Right cardiac atrium (tissue), 5 donors: ENCODE measurements around the gene C9orf153. TPM values are rescaled to one million over a fixed set of nuclear protein-coding genes. Genes with fewer than 3 reads are reported as not detected.
"Not testable (repeated sequence)": the region's sequence is repeated elsewhere in the genome, so short reads cannot be mapped to it uniquely, and the experiment has no call there.

Source experiments
- ATAC-seq, 2 donors: fragments of 200-7000 bp; cut with Tn5 transposase; one replicate each; pipeline versions ENCODE4 v1.8.0 to v1.9.1; 2020; ENCODE audit warnings: moderate library complexity in 2 of 2, mild to moderate bottlenecking in 1 of 2
- DNase-seq, 3 donors: peaks; one replicate each; pipeline ENCODE4 v3.0.0-alpha.2; 2020
- H3K27ac ChIP-seq: one replicate; pipeline ENCODE4 v1.5.1; 2013; ENCODE audit warnings: mild to moderate bottlenecking, low read length, control low read depth, moderate library complexity
- H3K27me3 ChIP-seq: one replicate; pipeline ENCODE4 v1.6.1; 2013; ENCODE audit not compliant: control insufficient read depth, insufficient read depth
- H3K4me1 ChIP-seq: one replicate; pipeline ENCODE4 v1.6.1; 2013; ENCODE audit warnings: low read length; ENCODE audit not compliant: control insufficient read depth, insufficient read depth
- H3K4me3 ChIP-seq: one replicate; pipeline ENCODE4 v1.5.1; 2013; ENCODE audit warnings: low read length, control low read depth
- H3K9me3 ChIP-seq: one replicate; pipeline ENCODE4 v1.6.1; 2013; ENCODE audit warnings: low read length; ENCODE audit not compliant: control insufficient read depth
- WGBS: extraction: QIAGEN DNeasy Blood & Tissue Kit; methylation state at CpG from one replicate; pipeline ENCODE4 v1.1.7; 2013; 5-methylcytosine and 5-hydroxymethylcytosine counted together
- intact Hi-C, 4 donors: fragments of 100-400 bp; cut with DNase I; formaldehyde crosslinking; loops; one replicate each; pipeline versions ENCODE4 v1.11.0 to v1.14.0; 2022 to 2023
- long read RNA-seq, 4 donors: library from polyadenylated mRNA; unstranded; transcript quantifications; one replicate each; pipeline ENCODE4 v2.0.0, GENCODE V29; 2020 to 2021
- polyA plus RNA-seq: library from polyadenylated mRNA; stranded (reverse); fragments of 200-250 nt; gene quantifications from one replicate; pipeline ENCODE4 v1.2.3, GENCODE V29; 2013
- total RNA-seq, 4 donors: library from RNA; stranded (reverse); fragmentation: NEBNext Ultra II Directional; extraction: Animal tissue kit (Norgen Biotek cat#: 25700); gene quantifications; one replicate each; pipeline ENCODE4 v1.2.1, GENCODE V29; 2021
- donor health status: healthy with polysubstance abuse.
- donor health status: DM: no; HTN: yes; CAD: no.
- donor health status: DM: no; HTN: no; CAD: no.
- donor health status: DM: no; HTN: yes; CAD: no; lungs with severe emphysema.
- donor health status: DM: yes; HTN: yes; CAD: no.

Gene C9orf153
- under 1 TPM in 3 of 4 donors, not detected in 1; 0.26 to 0.53 (median 0.35) TPM for total RNA-seq
- 0.18 TPM for polyA plus RNA-seq
- long read RNA-seq, donor 1 = 0 reads
- long read RNA-seq, donor 2 = 0 reads
- long read RNA-seq, donor 3 = 0 reads
- long read RNA-seq, donor 4 = 0 reads

DNA sequence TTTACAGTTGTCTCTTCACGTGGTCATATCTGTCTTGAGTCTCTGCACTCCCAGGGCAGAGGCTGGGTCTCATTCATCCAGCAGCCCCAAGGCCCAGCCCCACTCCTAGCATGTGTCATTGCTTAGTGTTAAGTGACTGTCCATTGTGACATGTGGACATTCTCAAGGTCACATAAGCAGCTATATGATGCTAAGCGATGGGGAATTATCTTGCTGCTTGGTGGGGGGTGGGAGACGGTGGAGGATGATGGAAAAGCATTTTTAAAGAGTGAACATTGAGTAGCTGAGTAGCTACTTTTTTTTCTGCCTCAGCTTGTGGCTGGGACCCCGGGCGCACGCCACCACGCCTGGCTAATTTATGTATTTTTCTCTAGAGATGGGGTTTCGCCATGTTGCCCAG is at the start of gene C9orf153:
Gene C9orf153, minus strand, starts transcription at position 101 of the 400 bp plus-strand sequence. CDS start 30,054 bp downstream, outside the sequence.
- 84% methylated on average over 8 of the region's 8 CpGs for WGBS
- H3K27me3 ChIP-seq = no peaks in the 10 kb centered on the region

GRCh38 chr9:86308687-86309086 is 49.2 kb upstream of the C9orf153 start:
- Histone ChIP-seq H3K4me3 (no peak overlapping the region), H3K27me3 (no peaks in the 10 kb centered on the region), H3K4me1 (no peaks in the 10 kb centered on the region), H3K9me3 (no peaks in the 10 kb centered on the region), H3K27ac (no peak overlapping the region)
- intact Hi-C loops = no loop called here
- no peak for ATAC-seq
- WGBS = 63% methylated on average over 1 of the region's 1 CpG
- no peak for DNase-seq

More for the DNA sequence above, at the start of gene C9orf153:
- peaks cover 4% of the 10 kb centered on the region for H3K4me1 ChIP-seq
- ATAC-seq = no peak
- no peak within 1 kb of the TSS for H3K27ac ChIP-seq
- no peaks in the 10 kb centered on the region for H3K9me3 ChIP-seq
- DNase-seq = no peak
- H3K4me3 ChIP-seq = no peak within 1 kb of the TSS
- intact Hi-C loops = no loop called here

DNA sequence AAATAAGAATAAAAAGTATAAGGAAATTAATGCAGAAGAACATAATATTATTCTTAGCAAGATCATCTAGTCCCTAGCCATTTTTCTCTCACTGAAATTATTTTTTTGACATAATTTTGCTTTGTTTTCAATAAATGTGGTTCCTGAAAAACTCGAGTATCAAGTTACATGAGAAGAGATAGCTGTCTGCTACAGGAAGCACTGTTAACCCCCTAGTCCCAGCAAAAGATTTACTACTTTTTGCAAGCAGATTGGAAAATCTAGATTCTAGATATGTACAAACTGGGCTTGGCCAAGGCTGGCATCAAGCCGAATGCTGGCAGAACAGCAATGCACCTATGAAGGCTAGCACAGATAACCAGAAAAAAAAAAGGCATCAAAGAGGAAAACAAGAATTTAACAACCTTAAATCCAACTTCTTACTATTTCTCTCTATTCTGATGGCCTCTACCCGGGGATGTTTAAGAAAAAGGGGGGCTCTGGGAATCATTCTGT is 44.8 kb upstream of the C9orf153 start:
- Histone ChIP-seq H3K27me3 (no peaks in the 10 kb centered on the region), H3K27ac (no peak overlapping the region), H3K9me3 (no peaks in the 10 kb centered on the region), H3K4me3 (no peak overlapping the region), H3K4me1 (no peaks in the 10 kb centered on the region)
- intact Hi-C loops = no loop called here
- no peak for DNase-seq
- no peak for ATAC-seq
- 42% methylated on average over 3 of the region's 3 CpGs for WGBS

DNA sequence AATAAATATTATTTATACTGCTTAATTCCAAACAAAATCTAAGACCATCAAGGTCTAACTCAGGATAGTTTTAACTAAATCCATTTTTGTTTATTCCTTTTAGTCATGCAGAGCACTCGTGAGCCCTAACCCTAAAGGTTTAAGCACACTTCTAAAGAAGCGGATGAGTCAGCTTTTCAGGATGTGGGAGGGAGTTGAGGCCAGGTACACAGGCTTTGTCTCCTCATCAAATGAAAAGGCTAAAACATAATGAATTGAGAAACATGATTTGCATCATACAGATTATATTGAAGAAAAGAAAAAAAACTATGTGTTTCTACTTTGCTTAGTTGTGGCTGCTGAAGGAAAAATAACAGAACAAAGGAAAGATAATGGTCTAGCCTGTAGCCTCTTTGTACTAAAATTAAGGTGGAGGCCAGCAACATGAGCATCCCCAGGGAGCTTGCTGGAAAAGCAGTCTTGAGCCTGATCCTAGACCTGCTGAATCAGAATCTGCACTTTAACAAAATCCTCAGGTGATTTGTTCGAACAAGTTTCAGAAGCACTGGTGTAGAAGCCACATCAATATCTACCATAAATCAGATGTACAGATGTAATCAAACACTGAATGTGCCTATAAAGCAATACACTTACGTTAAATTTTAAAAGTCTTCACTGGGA is 44.0 kb upstream of the C9orf153 start:
- H3K27ac ChIP-seq = no peak overlapping the region
- WGBS = 78% methylated on average over 4 of the region's 4 CpGs

GRCh38 chr9:86301686-86302085 is 42.2 kb upstream of the C9orf153 start:
- Histone ChIP-seq H3K27me3 (no peaks in the 10 kb centered on the region), H3K4me1 (no peaks in the 10 kb centered on the region), H3K4me3 (no peak overlapping the region), H3K27ac (no peak overlapping the region), H3K9me3 (no peaks in the 10 kb centered on the region)
- DNase-seq = no peak
- no peak for ATAC-seq
- WGBS = 29% methylated on average over 1 of the region's 1 CpG
- intact Hi-C loops = no loop called here

More for the DNA sequence above, 44.0 kb upstream of the C9orf153 start:
- ATAC-seq (no peak), DNase-seq (no peak)
- intact Hi-C loops = no loop called here
- no peak overlapping the region for H3K4me3 ChIP-seq
- H3K4me1 ChIP-seq = no peaks in the 10 kb centered on the region
- H3K27me3 ChIP-seq = no peaks in the 10 kb centered on the region
- H3K9me3 ChIP-seq = no peaks in the 10 kb centered on the region

DNA sequence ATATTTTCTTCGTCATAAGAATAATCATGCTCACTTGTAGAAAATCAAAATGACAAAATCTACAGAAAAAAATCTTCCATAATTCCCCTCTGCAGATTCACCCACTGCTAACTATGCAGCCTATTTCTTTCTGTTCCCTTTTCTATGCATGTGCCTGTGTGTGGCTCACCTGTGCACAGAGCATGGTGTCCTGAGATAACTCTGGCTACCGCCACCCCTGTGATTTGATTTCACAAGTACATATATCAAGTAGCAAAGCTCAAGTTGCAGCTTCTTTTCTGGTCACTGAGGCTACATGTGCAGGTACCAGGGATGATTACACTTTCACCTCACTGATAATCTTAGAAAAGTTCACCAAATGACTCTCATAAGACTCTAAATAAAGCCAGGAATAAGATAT is 41.2 kb upstream of the C9orf153 start:
- no peak for ATAC-seq

DNA sequence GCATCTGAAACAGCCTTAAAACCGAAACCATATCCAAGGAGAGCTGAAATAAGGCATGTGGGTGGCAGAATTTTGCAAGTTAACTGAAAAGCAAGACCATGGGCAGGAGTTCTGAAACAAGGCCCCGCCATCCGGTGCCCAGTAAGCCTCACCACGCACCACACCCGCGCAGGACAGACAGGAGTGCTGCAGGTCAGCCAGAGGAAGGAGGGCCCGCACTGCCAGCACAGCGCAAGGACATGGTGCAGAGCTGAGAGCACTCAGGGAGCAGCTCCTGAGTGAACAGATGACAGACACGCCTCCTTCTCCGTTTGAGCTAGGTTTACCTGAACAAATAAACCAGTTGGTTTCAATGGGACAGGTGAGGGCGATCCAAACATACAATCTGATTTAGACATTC is 39.4 kb upstream of the C9orf153 start:
- Histone ChIP-seq H3K27me3 (no peaks in the 10 kb centered on the region), H3K27ac (no peak overlapping the region), H3K9me3 (no peaks in the 10 kb centered on the region), H3K4me1 (no peaks in the 10 kb centered on the region), H3K4me3 (no peak overlapping the region)
- no peak for DNase-seq
- intact Hi-C loops = no loop called here
- 94% methylated on average over 11 of the region's 11 CpGs for WGBS
- no peak for ATAC-seq

More for the DNA sequence above, 41.2 kb upstream of the C9orf153 start:
- H3K9me3 ChIP-seq = no peaks in the 10 kb centered on the region
- H3K27ac ChIP-seq = no peak overlapping the region
- WGBS = 98% methylated on average over 2 of the region's 2 CpGs
- H3K4me1 ChIP-seq = no peaks in the 10 kb centered on the region
- DNase-seq = no peak
- H3K4me3 ChIP-seq = no peak overlapping the region
- intact Hi-C loops = no loop called here
- no peaks in the 10 kb centered on the region for H3K27me3 ChIP-seq

DNA sequence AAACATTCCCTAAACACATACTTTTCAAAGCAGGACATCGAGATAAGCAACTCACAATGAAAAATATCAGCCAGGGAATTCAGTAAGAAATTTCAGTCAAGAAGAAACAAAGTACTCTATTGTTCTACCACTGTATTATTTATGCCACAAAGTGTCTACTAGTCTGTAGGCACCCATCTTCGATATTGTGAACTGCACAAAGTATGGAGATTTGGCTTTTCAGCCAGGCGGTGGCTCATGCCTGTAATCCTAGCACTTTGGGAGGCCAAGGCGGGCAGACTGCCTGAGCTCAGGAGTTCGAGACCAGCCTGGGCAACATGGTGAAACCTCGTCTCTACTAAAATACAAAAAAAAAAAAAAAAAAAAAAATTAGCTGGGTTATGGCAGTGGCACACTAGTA is 30.9 kb upstream of the C9orf153 start:
- intact Hi-C loops = not testable (repeated sequence)

GRCh38 chr9:86288499-86289198 is 29.2 kb upstream of the C9orf153 start:
- Histone ChIP-seq H3K9me3 (no peaks in the 10 kb centered on the region), H3K27ac (no peak overlapping the region), H3K4me3 (no peak overlapping the region), H3K27me3 (no peaks in the 10 kb centered on the region), H3K4me1 (no peaks in the 10 kb centered on the region)
- DNase-seq (no peak), ATAC-seq (no peak)
- WGBS = 88% methylated on average over 6 of the region's 6 CpGs
- intact Hi-C loops = no loop called here

More for the DNA sequence above, 30.9 kb upstream of the C9orf153 start:
- not testable (repeated sequence) for H3K4me1 ChIP-seq, H3K4me3 ChIP-seq, DNase-seq, H3K27ac ChIP-seq, ATAC-seq, H3K27me3 ChIP-seq, H3K9me3 ChIP-seq
- WGBS = 89% methylated on average over 6 of the region's 6 CpGs

- intact Hi-C loops = no loop called here
- Histone ChIP-seq H3K27me3 (no peaks in the 10 kb centered on the region), H3K9me3 (no peaks in the 10 kb centered on the region), H3K27ac (no peak overlapping the region), H3K4me1 (peaks cover 3% of the 10 kb centered on the region), H3K4me3 (no peak overlapping the region)
- ATAC-seq (no peak), DNase-seq (no peak)
- 71% methylated on average over 7 of the region's 7 CpGs for WGBS
Observed at GRCh38 chr9:86287013-86287412, 27.6 kb upstream of the C9orf153 start.

DNA sequence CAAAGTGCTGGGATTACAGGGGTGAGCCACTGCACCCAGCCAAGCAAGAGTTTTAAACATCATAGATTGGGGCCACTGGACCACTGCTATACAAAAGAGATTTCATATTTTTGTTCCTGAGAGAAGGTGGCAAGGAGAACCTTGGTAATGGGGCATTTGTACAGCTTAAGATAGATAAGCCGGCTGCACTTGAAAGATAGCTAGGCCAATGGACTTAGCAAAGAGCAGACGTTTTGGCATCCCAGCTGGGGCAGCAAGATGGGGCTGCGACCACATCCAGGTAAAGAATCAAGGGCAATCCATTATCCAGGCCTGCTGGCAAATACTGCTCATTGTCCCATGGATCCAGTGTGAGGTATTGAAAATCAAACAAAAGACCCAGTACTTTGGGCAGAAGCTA is 26.8 kb upstream of the C9orf153 start:
- intact Hi-C loops = no loop called here
- H3K9me3 ChIP-seq = no peaks in the 10 kb centered on the region

More for the DNA sequence above, 26.8 kb upstream of the C9orf153 start:
- 75% methylated on average over 3 of the region's 3 CpGs for WGBS
- H3K27me3 ChIP-seq = no peaks in the 10 kb centered on the region
- peaks cover 3% of the 10 kb centered on the region for H3K4me1 ChIP-seq
- ATAC-seq (no peak), DNase-seq (no peak)
- H3K27ac ChIP-seq = no peak overlapping the region
- no peak overlapping the region for H3K4me3 ChIP-seq
